A549 treated with ZK216348 at 1 μM for 4 hours (cell line): ENCODE data around the gene SLC35B4. TPM values are rescaled to one million over a fixed set of nuclear protein-coding genes. Genes with fewer than 3 reads are reported as not detected.

ENCODE experiments used
- total RNA-seq: library from RNA; stranded (reverse); fragments of 200-300 nt; extraction: Qiagen RNA extraction; gene quantifications from 5 replicates; pipeline ENCODE4 v1.2.3, GENCODE V29; 2022; ENCODE audit warnings: low read depth

Gene SLC35B4, protein sequence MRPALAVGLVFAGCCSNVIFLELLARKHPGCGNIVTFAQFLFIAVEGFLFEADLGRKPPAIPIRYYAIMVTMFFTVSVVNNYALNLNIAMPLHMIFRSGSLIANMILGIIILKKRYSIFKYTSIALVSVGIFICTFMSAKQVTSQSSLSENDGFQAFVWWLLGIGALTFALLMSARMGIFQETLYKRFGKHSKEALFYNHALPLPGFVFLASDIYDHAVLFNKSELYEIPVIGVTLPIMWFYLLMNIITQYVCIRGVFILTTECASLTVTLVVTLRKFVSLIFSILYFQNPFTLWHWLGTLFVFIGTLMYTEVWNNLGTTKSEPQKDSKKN
- total RNA-seq, result 23.2 to 36.9 TPM (median 34.7 TPM) in 5 replicates

DNA sequence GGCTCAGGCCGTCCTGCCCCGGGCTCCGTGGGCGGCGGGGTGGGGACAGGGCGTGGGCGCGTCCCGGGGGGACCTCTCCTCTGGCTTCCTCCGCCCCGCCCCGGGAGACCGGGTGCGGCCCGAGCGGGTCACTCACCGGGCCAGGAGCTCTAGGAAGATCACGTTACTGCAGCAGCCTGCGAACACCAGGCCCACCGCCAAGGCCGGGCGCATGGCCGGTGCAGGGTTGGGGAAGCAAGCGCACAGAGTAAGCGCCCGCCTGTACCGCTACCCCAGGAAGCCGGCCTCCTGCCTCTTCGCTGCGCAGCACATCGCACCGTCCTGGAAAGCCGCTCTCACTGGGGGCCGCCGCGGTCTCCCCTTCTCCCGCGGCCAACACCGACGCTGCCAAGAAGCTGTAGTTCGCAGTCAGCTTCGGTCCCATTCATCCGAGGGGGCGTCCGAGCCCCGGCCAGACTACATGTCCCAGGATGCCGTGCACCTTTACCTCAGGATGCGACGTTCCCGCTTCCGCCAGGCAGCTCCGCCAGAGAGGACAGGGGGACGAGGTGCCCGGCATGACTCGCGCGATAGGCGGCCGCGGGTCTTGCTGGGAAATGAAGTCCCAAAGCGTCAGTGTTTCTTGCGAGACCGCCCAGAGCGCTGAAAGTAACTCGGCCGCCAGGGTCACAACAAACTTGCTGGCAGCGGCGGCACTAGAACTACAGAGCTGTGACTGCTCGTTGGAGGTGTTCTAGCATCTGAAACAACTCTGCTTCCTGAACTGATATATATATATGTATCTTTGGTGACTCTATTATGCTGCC, at the start of gene SLC35B4:
TSS of gene SLC35B4 (minus strand) at position 392 of the 806 bp plus-strand sequence. CDS start at position 213, 179 bp downstream.

Other genes starting within 250 kb of the SLC35B4 start
- gene LRGUK, start 189.6 kb downstream of the SLC35B4 start, total RNA-seq, result 0.18 to 0.73 TPM (median 0.36 TPM) in 5 replicates
- 1,891 to 2,747 TPM (median 2,548 TPM) in 5 replicates for gene AKR1B1, start 142.2 kb upstream of the SLC35B4 start, total RNA-seq
- gene AKR1B10, start 210.6 kb upstream of the SLC35B4 start, total RNA-seq, result 2,100 to 2,350 TPM (median 2,234 TPM) in 5 replicates
- 33.9 to 46.4 TPM (median 40.0 TPM) in 5 replicates for gene AKR1B15, start 232.2 kb upstream of the SLC35B4 start, total RNA-seq